Lung (tissue), 12 donors: ENCODE data around the gene IQGAP3. TPM values are rescaled to one million over a fixed set of nuclear protein-coding genes. Genes with fewer than 3 reads are reported as not detected.

Experiments
- ATAC-seq: fragments of 200-7000 bp; cut with Tn5 transposase; one replicate; pipeline ENCODE4 v1.9.1; 2020; ENCODE audit warnings: moderate number of reproducible peaks; ENCODE audit not compliant: insufficient read depth, low FRiP score
- DNase-seq, 3 donors: peaks; one replicate each; pipeline ENCODE4 v3.0.0-alpha.2; 2013 to 2017
- H3K27ac ChIP-seq, 2 donors: one replicate each; pipeline ENCODE4 v1.5.1; 2013; ENCODE audit warnings: mild to moderate bottlenecking in 2 of 2, moderate library complexity in 2 of 2, control low read depth in 1 of 2, inconsistent platforms in 1 of 2, low read depth in 1 of 2, low read length in 1 of 2
- H3K27me3 ChIP-seq, 3 donors: one replicate each; pipeline ENCODE4 v1.5.1; 2013; ENCODE audit warnings: low read length in 2 of 3; ENCODE audit not compliant: control insufficient read depth in 3 of 3, insufficient read depth in 3 of 3
- H3K36me3 ChIP-seq, 4 donors: one replicate each; pipeline ENCODE4 v1.5.1; 2013; ENCODE audit warnings: low read length in 4 of 4, mild to moderate bottlenecking in 1 of 4, moderate library complexity in 1 of 4; ENCODE audit not compliant: control insufficient read depth in 4 of 4, insufficient read depth in 4 of 4
- H3K4me1 ChIP-seq, 5 donors: one replicate each; pipeline ENCODE4 v1.5.1; 2013; ENCODE audit warnings: low read length in 5 of 5, mild to moderate bottlenecking in 2 of 5, moderate library complexity in 1 of 5; ENCODE audit not compliant: control insufficient read depth in 5 of 5, insufficient read depth in 5 of 5
- H3K4me3 ChIP-seq: one replicate; pipeline ENCODE4 v1.5.1; 2013; ENCODE audit warnings: mild to moderate bottlenecking, control low read depth, moderate library complexity
- H3K9ac ChIP-seq, 2 donors: one replicate each; pipeline ENCODE4 v1.5.1; 2013; ENCODE audit warnings: low read length in 2 of 2, control low read depth in 1 of 2; ENCODE audit not compliant: insufficient read depth in 1 of 2
- H3K9me3 ChIP-seq, 4 donors: one replicate each; pipeline ENCODE4 v1.5.1; 2013; ENCODE audit warnings: low read length in 3 of 4, mild to moderate bottlenecking in 1 of 4, moderate library complexity in 1 of 4; ENCODE audit not compliant: control insufficient read depth in 4 of 4, insufficient read depth in 3 of 4
- CTCF ChIP-seq: IDR thresholded peaks from 2 replicates; pipeline ENCODE4 v1.5.1; 2012; ENCODE audit warnings: mild to moderate bottlenecking; ENCODE audit errors: control extremely low read depth, extremely low read depth
- WGBS, 2 donors: extraction: QIAGEN DNeasy Blood & Tissue Kit; methylation state at CpG; one replicate each; pipeline ENCODE4 v1.1.7; 2013; 5-methylcytosine and 5-hydroxymethylcytosine counted together
- polyA plus RNA-seq, 2 donors: library from polyadenylated mRNA; stranded (reverse); fragments of 200-250 nt; gene quantifications; one replicate each; pipeline ENCODE4 v1.2.1, GENCODE V29; 2013
- total RNA-seq, 2 donors: library from RNA; depleted of rRNA in 1 of 2; stranded (reverse); fragments of >200 nt in 1 of 2; gene quantifications; one replicate each; pipeline ENCODE4 v1.2.1, GENCODE V29; 2014 to 2021
- donor health status: control.
- donor health status: control.
- donor health status: Bipolar disorder and iron deficiency.
- donor health status: healthy.
- donor health status: DM: yes; HTN: yes; CAD: no.

The IQGAP3 gene
- total and polyA plus RNA-seq, 4 donors: 0.42 to 3.4 (median 1.2) TPM

- TF ChIP-seq CTCF: no peak
- no peak for ATAC-seq
- H3K27me3 ChIP-seq: no peaks in the 10 kb centered on the region
- no peak for DNase-seq
- peaks cover 0 to 4% (median 0%) of the 10 kb centered on the region in 5 donors for H3K4me1 ChIP-seq
- no peak overlapping the region for H3K9ac ChIP-seq
- no peaks in the 10 kb centered on the region for H3K9me3 ChIP-seq
- no peak overlapping the region for H3K27ac ChIP-seq
- peaks cover 0 to 16% (median 0%) of the 10 kb centered on the region in 4 donors for H3K36me3 ChIP-seq
- 79 to 89% methylated on average over 2 of the region's 2 CpGs for WGBS, 2 donors
- no peak overlapping the region for H3K4me3 ChIP-seq
Measured at GRCh38 chr1:156525856-156526489, 46.4 kb downstream of the IQGAP3 start.

- no peak for TF ChIP-seq CTCF
- no peak overlapping the region for H3K4me3 ChIP-seq
- no peak for DNase-seq
- no peak overlapping the region for H3K9ac ChIP-seq
- H3K27me3 ChIP-seq: no peaks in the 10 kb centered on the region
- H3K27ac ChIP-seq: no peak overlapping the region
- WGBS, 2 donors: 28 to 50% methylated on average over 6 of the region's 6 CpGs
- no peaks in the 10 kb centered on the region for H3K9me3 ChIP-seq
- peaks cover 0 to 13% (median 0%) of the 10 kb centered on the region in 4 donors for H3K36me3 ChIP-seq
- H3K4me1 ChIP-seq: peaks cover 0 to 4% (median 0%) of the 10 kb centered on the region in 5 donors
- no peak for ATAC-seq
Measured at GRCh38 chr1:156525071-156525501, 47.3 kb downstream of the IQGAP3 start.

- no peak for DNase-seq
Measured at GRCh38 chr1:156524481-156524869, 47.9 kb downstream of the IQGAP3 start.

More at GRCh38 chr1:156524481-156524869, 47.9 kb downstream of the IQGAP3 start:
- WGBS, 2 donors: 49 to 69% methylated on average over 3 of the region's 3 CpGs
- H3K9me3 ChIP-seq: no peaks in the 10 kb centered on the region
- no peak for TF ChIP-seq CTCF
- H3K9ac ChIP-seq: no peak overlapping the region
- H3K4me3 ChIP-seq: no peak overlapping the region
- H3K36me3 ChIP-seq: peaks cover 0 to 13% (median 0%) of the 10 kb centered on the region in 4 donors
- ATAC-seq: no peak
- H3K27me3 ChIP-seq: no peaks in the 10 kb centered on the region
- peaks cover 0 to 4% (median 0%) of the 10 kb centered on the region in 5 donors for H3K4me1 ChIP-seq
- H3K27ac ChIP-seq: no peak overlapping the region
